Measurements from ENCODE around the gene ARPC1A.
"Not testable (repeated sequence)": the region's sequence is repeated elsewhere in the genome, so short reads cannot be mapped to it uniquely, and the experiment has no call there.

ARPC1A gene

GRCh38 chr7:99325592-99326407 is at the start of gene ARPC1A:
TSS of gene ARPC1A (plus strand) at chr7:99325898. CDS start at chr7:99333354, 7,456 bp downstream.
- FAIRE-seq: peak; percentile 97
- peak; percentile 100 for DNase-seq (ENCODE audit: low spot score)

GRCh38 chr7:99278180-99278579 is 47.5 kb upstream of the ARPC1A start:
- DNase-seq (ENCODE audit: low spot score): no peak
- FAIRE-seq: no peak

- not testable (repeated sequence) for FAIRE-seq; DNase-seq (ENCODE audit: low spot score)
Observed at GRCh38 chr7:99284165-99284564, 41.5 kb upstream of the ARPC1A start.

- no peak for FAIRE-seq
- no peak for DNase-seq (ENCODE audit: low spot score)
Observed at GRCh38 chr7:99287779-99288534, 37.7 kb upstream of the ARPC1A start.

- DNase-seq (ENCODE audit: low spot score) (no peak), FAIRE-seq (peak; percentile 9)
Observed at GRCh38 chr7:99289185-99289584, 36.5 kb upstream of the ARPC1A start.

- DNase-seq (ENCODE audit: low spot score); FAIRE-seq: not testable (repeated sequence)
Observed at GRCh38 chr7:99290148-99290547, 35.5 kb upstream of the ARPC1A start.

- DNase-seq (ENCODE audit: low spot score) (no peak), FAIRE-seq (no peak)
Observed at GRCh38 chr7:99290980-99291607, 34.6 kb upstream of the ARPC1A start.

- FAIRE-seq: no peak
- DNase-seq (ENCODE audit: low spot score): no peak
Observed at GRCh38 chr7:99292127-99292526, 33.6 kb upstream of the ARPC1A start.

GRCh38 chr7:99293167-99293566 is 32.5 kb upstream of the ARPC1A start:
- FAIRE-seq (no peak), DNase-seq (ENCODE audit: low spot score) (no peak)

- DNase-seq (ENCODE audit: low spot score): no peak
- FAIRE-seq: peak; percentile 42
Observed at GRCh38 chr7:99293650-99294049, 32.0 kb upstream of the ARPC1A start.

GRCh38 chr7:99296471-99296870 is 29.2 kb upstream of the ARPC1A start:
- no peak for DNase-seq (ENCODE audit: low spot score)
- no peak for FAIRE-seq

- no peak for DNase-seq (ENCODE audit: low spot score)
- no peak for FAIRE-seq
Observed at GRCh38 chr7:99301496-99301895, 24.2 kb upstream of the ARPC1A start.

- DNase-seq (ENCODE audit: low spot score) (no peak), FAIRE-seq (no peak)
Observed at GRCh38 chr7:99305473-99306260, 20.0 kb upstream of the ARPC1A start.

GRCh38 chr7:99308461-99309074 is 17.1 kb upstream of the ARPC1A start:
- FAIRE-seq (no peak), DNase-seq (ENCODE audit: low spot score) (no peak)

GRCh38 chr7:99309111-99309510 is 16.6 kb upstream of the ARPC1A start:
- DNase-seq (ENCODE audit: low spot score) (no peak), FAIRE-seq (no peak)

GRCh38 chr7:99310004-99310403 is 15.7 kb upstream of the ARPC1A start:
- FAIRE-seq: no peak

GRCh38 chr7:99311702-99312101 is 14.0 kb upstream of the ARPC1A start:
- DNase-seq (ENCODE audit: low spot score): no peak
- no peak for FAIRE-seq

More at GRCh38 chr7:99310004-99310403, 15.7 kb upstream of the ARPC1A start:
- DNase-seq (ENCODE audit: low spot score): no peak

- FAIRE-seq (peak; percentile 53), DNase-seq (ENCODE audit: low spot score) (peak; percentile 87)
Observed at GRCh38 chr7:99312316-99313203, 13.1 kb upstream of the ARPC1A start.

- no peak for FAIRE-seq
- DNase-seq (ENCODE audit: low spot score): no peak
Observed at GRCh38 chr7:99313204-99313573, 12.5 kb upstream of the ARPC1A start.

- no peak for DNase-seq (ENCODE audit: low spot score)
- FAIRE-seq: peak; percentile 62
Observed at GRCh38 chr7:99314504-99314903, 11.2 kb upstream of the ARPC1A start.
